ENCODE measurements around the gene GFI1. TPM values are rescaled to one million over a fixed set of nuclear protein-coding genes. Genes with fewer than 3 reads are reported as not detected.

GFI1 gene
- total RNA-seq, 1 donor from 2014 or later, result 0.35 TPM

GRCh38 chr1:92488832-92489231 is 2.1 kb upstream of the GFI1 start:
- no peak for DNase-seq (ENCODE audit: extremely low read depth, low read depth, low spot score)

DNA sequence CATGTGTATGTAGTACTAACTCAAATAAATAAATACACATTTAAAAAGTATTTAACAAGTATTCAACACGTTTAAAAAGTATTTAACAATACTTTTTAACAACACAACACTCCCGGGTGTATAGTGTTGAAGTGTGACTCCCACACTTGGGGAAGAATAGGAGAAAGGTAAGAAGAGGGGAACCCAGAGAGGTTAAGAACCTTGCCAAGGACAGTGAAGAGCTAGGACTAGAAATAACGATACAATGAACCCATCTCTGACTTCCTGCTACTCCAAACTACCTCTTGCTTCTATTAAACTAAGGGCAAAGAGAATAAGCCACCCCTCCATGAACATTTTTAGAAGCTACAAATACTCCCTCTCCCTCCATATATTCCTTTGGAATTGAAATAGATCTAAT is 1.7 kb upstream of the GFI1 start:
- DNase-seq (ENCODE audit: extremely low read depth, low read depth, low spot score), result no peak

- no peak for DNase-seq (ENCODE audit: extremely low read depth, low read depth, low spot score)
Observed at GRCh38 chr1:92487078-92487605, 417 bp upstream of the GFI1 start.

DNA sequence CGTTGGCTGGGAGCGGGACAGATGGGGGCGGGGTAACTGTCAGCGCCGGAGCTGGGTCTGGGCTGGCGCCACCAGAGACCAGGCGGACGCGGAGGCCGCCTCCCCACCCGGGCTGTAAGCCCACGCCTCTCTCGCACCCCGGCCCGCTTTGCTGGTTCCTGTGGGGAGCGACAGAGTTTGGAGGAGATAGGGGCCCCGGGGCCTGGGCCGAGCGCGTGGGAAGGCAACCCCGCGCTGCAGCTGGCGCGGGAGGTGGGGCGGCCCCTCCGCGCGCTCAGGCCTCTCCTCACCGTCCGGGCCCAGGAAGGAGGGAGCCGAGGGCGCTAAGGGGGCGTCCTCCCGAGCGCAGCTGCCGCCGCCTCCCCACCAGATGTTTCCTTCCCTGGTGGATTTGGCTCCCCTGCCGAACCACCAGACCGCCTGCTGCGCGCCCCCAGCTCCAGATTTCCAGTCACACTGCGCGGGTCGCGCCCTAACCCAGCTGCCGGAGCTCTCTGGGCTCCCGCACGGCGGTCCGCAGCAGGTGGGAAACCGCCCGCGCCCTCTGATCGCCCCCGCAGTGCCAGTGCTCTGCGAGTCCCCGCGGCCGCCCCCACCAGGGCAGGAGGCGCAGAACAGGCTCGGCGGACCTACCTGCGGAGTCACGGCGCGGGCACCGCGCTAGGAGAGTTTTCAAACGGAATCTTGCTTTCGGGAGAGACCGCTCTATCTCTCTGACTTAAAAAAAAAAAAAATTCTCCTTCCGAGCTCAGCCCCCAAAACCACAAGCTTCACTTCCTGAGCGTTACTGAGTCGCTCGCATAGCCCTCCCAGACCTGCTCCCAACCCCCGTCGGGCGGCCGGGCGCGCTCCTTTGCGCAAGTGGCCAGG is 1.1 kb downstream of the GFI1 start:
- no peak for DNase-seq (ENCODE audit: extremely low read depth, low read depth, low spot score)

DNA sequence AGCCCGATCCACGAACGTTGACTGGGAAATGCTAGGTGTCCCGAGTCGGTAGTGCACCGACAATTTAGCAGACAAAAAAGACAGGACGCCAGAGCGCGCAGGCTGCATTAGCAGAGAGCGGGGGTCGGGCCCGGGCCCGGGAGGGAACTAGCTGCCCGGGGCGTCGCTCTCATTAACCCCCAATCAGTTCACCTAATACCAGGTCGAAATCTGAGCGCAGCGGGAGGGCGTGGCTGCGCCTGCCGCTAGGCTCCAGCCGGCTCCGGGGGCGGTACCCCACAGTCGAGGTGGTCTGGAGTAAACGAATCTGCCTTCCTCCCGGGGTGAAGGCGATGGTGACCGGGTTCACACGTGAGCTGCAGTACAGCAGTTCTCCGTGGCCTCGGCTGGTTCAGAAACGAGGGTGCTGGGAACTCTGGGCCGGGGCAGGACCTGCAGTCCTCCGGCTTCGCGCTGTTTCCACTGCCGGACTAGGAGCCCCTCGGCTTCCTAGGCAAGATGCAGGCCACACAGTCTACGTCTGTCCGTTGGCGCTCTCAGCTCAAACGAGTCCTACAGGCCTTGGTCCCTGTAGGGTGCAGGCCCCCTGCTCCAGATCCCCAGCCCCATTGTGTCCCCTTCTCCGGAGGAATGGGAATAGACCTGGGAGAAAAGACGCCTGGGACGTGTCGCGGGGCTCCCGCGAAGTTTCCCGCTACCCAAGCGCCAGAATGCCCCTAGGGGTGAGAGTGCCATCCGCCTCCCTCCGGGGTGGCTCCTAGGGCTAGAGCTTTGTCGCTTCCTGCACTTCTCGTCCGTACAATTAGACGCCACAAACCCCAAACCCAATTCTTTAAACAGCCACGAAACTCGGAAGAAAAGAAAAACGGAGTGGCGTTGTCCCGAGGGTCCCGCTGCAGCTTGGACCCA is 2.0 kb downstream of the GFI1 start:
- no peak for DNase-seq (ENCODE audit: extremely low read depth, low read depth, low spot score)

GRCh38 chr1:92483610-92484471 is 2.9 kb downstream of the GFI1 start:
- no peak for DNase-seq (ENCODE audit: extremely low read depth, low read depth, low spot score)

DNA sequence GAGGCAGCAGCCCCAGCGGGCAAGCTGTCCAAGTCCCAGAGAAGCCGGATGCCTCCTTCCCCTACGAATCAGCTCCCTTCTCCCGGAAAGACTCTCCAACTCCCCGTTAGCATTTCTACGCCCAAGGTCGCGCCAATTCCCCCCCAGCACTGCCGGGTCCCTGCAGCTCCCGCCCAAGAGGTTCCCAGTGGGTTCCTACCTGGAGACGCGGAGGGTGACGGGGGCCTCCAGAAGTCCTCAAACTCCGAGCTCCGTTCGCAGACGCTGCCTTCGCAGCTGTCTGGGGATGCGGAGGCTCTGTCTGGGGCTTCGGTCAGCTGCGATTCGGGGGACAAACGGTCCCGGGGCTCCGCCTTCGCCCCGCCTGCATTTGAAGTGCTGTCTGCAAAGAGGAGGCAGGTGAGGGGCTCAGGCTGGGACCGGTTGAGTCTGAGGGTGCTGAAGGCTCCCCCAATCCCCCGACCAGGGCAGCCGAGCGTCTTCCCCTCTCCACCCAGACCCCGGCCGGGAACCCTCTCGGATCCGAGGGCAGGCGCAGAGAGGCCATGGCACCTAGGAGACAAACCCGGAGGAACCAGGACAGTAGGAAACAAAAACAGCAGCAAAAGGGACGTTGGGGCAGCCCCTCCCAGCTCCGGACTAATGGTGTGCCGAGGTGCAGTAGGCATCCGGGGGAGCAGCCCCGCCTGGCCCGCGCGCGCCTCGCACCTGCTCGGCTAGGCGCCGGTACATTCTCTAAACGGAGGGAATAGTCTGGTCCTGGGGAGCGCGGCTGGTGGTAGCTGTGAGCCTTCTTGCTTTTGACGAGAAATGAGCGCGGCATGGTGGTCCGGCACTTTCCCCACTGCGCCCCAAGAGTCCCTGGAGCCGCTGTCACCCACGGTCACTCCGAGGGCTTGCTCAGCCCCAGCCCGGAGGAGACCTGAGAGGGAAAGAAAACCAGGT is 3.8 kb downstream of the GFI1 start:
- DNase-seq (ENCODE audit: extremely low read depth, low read depth, low spot score), result no peak

DNA sequence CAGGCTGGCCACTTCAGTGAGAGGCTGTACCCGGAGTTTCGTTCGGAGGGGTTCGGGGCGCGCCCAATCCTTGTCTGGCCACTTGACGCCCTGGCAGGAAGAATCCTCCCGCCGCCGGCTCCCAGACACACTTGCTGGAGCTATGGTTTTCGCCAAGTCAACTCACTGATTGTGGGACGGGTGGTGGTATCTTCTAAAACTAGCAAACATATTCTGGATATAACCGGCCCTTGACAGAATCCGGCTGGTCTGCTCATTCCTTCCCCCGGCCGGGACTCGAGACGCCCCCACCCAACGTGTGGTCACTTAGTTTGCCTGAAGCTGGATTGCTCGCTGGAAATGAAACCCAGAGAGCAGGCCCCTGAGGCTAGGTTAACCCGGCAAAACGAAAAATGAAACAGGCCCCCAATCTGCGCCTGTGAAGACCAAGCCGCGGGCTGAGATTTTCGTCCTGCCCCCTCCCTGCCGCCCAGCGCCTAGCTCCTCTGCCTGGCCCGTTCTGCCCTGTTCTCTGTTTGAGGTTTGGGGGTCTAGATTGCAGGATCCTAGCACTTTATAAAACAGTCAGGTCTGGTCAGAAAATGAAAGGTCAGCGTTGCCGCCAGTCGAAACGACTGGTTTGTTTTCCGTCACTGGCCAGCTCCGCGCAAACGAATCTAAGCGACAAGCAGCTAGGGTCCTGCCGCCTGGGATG is 4.6 kb downstream of the GFI1 start:
- no peak for DNase-seq (ENCODE audit: extremely low read depth, low read depth, low spot score)

- no peak for DNase-seq (ENCODE audit: extremely low read depth, low read depth, low spot score)
Observed at GRCh38 chr1:92481599-92481925, 5.2 kb downstream of the GFI1 start.

DNA sequence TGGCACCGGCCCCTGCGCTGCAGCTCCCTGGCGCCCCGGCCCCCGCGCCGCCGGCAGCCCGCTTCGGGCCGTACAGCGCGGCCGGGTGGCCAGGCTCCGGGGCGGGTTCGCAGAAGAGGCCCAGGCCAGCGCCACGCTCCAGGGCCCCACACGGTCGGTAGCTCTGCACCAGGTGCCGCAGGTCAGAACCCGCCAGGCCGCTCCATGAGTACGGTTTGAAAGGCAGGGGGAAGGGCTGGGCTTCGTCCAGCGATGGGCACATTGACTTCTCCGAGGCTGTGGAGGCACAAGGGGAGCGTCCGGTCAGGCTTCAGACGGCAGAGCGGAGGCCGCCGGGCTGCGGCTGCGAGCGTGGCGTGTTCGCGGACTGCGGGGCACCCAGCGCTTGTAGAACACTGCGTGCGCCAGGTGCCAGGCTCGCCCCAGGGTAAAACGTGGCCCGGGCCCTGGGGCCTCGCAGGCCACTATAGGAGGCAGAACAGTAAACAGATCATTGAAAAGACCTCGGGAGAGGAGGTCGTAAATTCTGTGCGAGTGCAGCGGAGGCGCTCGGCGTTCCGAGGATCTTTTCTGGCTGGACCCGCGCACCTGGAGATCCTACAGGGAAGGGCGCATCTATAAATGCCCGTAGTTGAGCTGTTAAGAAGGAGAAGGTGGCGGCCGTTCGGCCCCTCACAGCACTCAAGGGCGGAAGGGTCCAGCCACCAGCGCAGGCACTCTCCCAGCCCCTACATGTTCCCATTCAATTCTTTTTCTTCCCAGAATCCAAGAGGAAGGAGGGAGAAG is 5.7 kb downstream of the GFI1 start:
- DNase-seq (ENCODE audit: extremely low read depth, low read depth, low spot score), result no peak

GRCh38 chr1:92480200-92480812 is 6.4 kb downstream of the GFI1 start:
- DNase-seq (ENCODE audit: extremely low read depth, low read depth, low spot score), result no peak

DNA sequence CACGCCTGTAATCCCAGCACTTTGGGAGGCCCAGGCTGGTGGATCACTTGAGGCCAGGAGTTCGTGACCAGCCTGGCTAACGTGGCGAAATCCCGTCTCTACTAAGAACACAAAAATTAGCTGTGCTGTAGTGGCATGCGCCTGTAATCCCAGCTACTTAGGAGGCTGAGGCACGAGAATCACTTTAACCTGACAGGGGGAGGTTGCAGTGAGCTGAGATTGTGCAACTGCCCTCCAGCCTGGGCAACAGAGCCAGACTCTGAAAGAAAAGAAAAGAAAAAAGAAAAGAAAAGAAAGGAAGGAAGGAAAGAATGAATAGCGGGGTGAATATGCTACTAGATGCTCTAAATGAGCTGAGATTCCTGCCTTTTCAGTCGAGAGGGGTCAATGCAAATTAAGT is 7.1 kb downstream of the GFI1 start:
- DNase-seq (ENCODE audit: extremely low read depth, low read depth, low spot score), result no peak

DNA sequence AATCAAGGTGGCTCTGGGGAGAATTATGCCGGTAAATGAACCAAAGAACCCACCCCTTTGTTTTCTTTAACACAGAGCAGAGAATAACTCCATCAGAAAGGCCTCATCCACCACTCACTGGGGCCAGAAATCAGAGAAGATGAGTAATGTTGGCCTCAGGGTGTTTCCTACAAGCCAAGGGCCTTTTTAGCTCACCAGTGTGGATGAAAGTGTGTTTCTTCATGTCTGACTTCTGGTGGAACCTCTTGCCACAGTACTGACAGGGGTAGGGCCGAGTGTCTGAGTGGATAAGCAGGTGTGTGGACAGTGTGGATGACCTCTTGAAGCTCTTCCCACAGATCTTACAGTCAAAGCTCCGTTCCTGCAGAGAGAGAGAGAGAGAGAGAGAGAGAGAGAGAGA is 8.3 kb downstream of the GFI1 start:
- no peak for DNase-seq (ENCODE audit: extremely low read depth, low read depth, low spot score)

DNA sequence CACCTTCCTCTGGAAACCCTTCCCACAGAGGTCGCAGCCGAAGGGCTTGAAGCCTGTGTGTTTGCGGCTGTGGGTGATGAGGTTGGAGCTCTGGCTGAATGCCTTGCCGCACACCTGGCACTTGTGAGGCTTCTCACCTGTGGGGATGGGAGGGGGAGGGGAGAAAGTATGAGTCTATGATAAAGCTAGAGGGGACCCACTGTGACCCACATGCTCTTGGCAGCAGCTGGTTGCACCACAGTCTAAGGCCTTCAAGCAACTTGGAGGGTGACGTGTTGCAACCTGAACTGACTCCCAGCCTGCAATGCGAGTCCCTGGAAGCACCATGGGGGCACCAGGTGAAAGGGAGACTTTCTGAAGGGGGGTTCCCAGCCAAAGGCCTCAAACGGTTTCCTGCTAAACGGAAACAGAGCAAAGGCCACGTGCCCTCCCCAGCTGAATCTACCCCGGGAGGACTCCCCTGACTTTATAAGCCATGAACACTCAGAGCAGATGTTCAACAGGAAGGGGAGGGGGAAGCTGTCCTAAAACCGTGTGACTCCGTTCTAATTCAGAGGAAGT is 10.6 kb downstream of the GFI1 start:
- DNase-seq (ENCODE audit: extremely low read depth, low read depth, low spot score), result no peak

GRCh38 chr1:92475029-92475428 is 11.7 kb downstream of the GFI1 start:
- no peak for DNase-seq (ENCODE audit: extremely low read depth, low read depth, low spot score)

GRCh38 chr1:92473781-92474495 is 12.8 kb downstream of the GFI1 start:
- DNase-seq (ENCODE audit: extremely low read depth, low read depth, low spot score), result no peak

DNA sequence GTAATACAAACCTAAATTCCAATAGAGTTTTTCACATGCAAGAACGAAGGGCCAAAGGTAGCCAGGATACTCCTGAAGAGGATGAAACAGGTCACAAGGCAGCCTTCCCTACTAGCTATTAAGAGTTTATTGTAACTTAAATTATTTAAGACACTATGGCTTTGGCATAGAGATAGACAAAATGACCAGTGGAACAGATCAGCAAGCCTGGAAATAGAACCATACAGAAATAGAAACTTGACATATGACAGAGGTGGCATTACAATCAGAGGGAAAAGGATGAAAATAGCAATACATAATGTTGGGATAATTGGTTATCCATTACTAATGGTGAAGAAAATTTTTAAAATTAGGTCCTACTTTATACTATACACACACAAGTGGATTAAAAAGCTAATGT is 16.5 kb downstream of the GFI1 start:
- no peak for DNase-seq (ENCODE audit: extremely low read depth, low read depth, low spot score)
